Activated T-cell treated with anti-CD3 and anti-CD28 coated beads, Interleukin-2, amount 50 U/mL, for 1 hour (primary cell): ENCODE measurements around the gene PITRM1.

ENCODE experiments used
- DNase-seq: peaks from one replicate; pipeline ENCODE4 v3.0.0-alpha.2; 2020

Gene PITRM1

DNA sequence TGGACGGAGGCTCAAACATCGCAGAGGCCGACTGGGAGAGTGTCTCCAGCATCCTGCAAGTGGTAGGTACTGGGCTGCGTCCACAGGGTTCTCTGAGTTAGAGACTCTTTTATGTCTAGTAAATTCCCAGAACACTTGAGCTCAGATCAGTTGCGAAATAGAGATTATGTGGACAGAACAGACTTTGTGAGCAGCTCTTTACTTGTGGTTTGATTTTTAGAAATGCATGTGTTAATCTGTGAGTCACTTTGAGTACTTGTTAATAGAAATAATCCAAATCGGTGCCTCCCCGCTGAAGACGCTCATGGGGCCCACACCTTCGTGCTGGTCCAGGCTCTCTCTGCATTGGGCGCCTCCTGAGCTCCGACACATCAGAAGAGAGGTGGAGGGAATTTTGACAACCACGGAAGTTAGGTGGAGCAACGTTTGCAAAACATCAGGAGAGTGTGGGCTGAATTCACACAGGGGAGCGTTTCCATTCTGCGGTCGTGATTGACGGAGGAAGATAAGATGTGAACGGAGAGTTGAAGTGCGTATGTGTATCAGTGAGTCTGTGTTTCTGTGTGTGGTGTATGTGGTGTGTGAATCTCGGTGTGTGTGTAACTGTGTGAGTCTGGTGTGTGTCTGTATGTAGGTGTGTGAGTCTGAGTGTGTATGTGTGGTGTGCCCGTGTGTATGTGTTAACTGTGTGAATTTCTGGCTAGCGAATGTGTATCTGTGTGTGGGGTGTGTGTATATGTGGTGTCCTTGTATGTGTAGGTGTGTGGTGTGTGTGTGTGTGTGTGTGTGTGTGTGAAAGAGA, 73.1 kb downstream of the PITRM1 start:
- DNase-seq = no peak

- DNase-seq = no peak
Observed at GRCh38 chr10:3098689-3099088, 73.9 kb downstream of the PITRM1 start.

GRCh38 chr10:3097160-3097559, 75.4 kb downstream of the PITRM1 start:
- DNase-seq = no peak

DNA sequence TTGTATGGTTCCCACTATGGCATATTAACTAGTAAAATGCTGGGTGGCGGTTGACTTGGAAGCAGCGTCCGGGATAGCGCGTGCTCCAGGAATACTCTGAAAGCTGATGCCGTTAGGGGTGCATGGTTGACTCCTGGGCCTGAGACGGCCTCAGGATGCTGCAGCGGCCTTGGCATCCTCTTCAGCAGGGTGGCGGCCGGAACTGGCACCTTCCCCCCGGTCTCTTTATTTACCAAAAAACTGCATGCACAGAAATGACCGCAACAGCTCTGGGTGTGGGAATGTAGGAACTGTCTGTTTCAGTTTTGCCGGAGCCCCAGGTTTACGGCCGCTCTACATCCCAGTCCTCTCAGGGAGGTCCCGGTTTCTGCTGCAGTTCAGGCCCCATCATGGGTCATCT, 76.4 kb downstream of the PITRM1 start:
- no peak for DNase-seq

DNA sequence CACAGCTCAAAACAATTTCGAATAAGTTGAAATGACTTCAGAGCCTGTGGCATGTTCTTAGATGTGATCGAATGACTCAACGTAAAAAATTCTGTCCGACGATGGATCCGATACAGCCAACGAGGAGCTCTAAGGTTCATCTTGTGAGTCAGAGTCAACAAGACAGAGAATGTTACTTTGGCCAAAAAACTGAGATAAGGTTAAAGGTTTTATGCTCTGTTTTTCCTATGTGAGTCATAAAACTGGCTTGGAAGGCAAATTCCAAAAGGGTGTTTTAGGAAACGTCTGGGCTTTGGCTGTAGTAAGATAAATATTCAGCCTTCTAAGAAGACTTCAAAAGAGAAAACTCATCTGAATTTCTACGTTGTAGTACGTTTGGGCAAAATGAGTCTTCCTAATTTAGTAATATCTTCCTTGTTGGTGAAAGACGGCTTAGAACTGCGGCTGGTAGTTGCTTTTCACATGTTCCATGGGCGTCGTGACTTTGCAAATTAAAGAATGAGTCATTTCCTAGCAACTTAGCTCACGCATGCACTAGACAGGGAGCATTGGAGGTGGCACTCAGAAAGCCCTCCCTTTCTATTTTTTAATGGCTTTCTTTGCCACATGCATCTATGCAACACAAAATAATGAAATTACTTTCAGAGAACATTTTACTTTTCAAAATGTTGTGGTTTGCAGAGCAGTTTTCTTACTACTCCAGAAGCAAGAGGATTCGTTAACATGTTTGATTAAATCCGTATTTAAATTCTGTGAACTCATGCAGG, 77.0 kb downstream of the PITRM1 start:
- DNase-seq = no peak

- DNase-seq = no peak
Observed at GRCh38 chr10:3094609-3095036, 78.0 kb downstream of the PITRM1 start.

DNA sequence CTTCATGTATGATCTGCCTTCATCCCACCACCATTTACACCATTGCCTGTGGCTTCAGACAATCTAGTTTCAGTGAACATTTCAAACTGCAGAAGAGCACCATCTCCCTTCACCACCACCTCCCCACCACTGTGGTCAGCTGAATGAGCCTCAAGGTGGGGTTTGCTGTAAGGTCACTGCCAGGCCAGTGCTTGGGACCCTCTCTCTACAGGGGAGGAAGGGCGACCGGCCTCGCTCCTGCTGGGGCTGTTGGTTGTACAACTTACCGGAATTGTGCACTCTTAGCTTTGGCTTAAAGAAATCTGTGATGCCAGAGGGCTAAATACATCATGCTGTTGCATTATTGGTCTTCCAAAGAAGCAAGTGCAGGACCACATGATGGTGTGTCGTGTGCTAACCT, 78.6 kb downstream of the PITRM1 start:
- DNase-seq = no peak

- no peak for DNase-seq
Observed at GRCh38 chr10:3091921-3092320, 80.7 kb downstream of the PITRM1 start.

DNA sequence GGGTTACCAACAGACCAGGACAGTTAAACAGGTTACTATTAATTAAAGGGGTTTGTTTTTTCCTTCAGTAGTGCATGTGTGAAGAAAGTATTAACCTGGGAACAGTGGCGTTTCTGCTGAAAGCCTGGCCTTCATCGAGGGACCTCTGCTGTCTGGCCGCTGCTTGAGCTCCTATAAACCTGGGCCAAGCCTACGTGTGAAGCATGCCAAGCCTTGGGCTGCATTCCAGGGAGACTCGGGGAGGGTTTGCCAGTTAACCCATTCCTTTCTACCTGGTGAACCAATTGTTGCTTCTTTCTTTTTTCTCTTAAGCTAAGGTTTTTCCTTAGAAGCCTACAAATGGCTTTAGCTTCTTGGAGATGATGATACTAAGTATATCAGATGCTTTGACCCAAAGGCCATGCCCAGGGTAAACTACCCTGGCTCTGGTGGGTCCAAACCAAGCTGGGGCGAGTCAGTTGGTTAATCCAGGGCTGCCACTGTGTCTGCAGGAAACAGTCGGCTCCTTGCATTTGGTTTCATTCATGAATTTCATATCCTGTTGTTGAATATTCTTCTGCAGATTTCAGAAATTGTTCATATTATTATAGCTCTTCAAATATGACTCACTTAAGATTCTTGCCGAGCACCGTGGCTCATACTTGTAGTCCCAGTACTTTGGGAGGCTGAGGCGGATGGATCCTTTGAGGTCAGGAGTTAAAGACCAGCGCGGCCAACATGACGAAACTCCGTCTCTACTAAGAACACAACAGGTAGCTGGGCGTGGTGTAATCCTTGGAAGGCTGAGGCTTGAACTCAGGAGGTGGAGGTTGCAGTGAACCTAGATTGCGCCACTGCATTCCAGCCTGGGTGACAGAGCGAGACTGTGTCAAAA, 81.4 kb downstream of the PITRM1 start:
- DNase-seq = no peak

GRCh38 chr10:3090388-3090787, 82.2 kb downstream of the PITRM1 start:
- no peak for DNase-seq
